ENCODE data around the gene XYLB. TPM values are rescaled to one million over a fixed set of nuclear protein-coding genes. Genes with fewer than 3 reads are reported as not detected.
"Not testable (repeated sequence)": the region's sequence is repeated elsewhere in the genome, so short reads cannot be mapped to it uniquely, and the experiment has no call there.

Gene XYLB
- total RNA-seq, 2 experiments from 2014 or later = 5.3 to 7.2 TPM

GRCh38 chr3:38411591-38411990 is 65.0 kb downstream of the XYLB start:
- H4K20me1 ChIP-seq (ENCODE audit: insufficient read depth, low read length) = no peaks in the 10 kb centered on the region
- ChIA-PET POLR2A (no interaction called here), CTCF (ENCODE audit: unreplicated experiment) (no interaction called here)
- DNase-seq (ENCODE audit: low spot score) = no peak
- TF ChIP-seq EZH2phosphoT487 (IDR thresholded peaks at IDR 0.05; ENCODE audit: borderline replicate concordance, low read depth, low read length) = no peak
- no peak for TF ChIP-seq CTCF (conservative IDR thresholded peaks at IDR 0.05; ENCODE audit: low read length)
- BruUV-seq (replicated peaks) = no TSS peak
- intact Hi-C loops (cut with micrococcal nuclease; ENCODE audit: unreplicated experiment) = no loop called here
- H3K4me1 ChIP-seq (ENCODE audit: insufficient read depth, low read length, poor library complexity, severe bottlenecking) = no peaks in the 10 kb centered on the region
- H3K4me3 ChIP-seq (ENCODE audit: low read depth, low read length, poor library complexity, severe bottlenecking) = no peak overlapping the region
- H3K9me2 ChIP-seq (ENCODE audit: insufficient read depth, low read length) = no peaks in the 10 kb centered on the region
- H3K4me2 ChIP-seq (ENCODE audit: low read length) = no peak overlapping the region
- H3K36me3 ChIP-seq (ENCODE audit: insufficient read depth, low read length) = no peaks in the 10 kb centered on the region
- H3K79me2 ChIP-seq (ENCODE audit: insufficient read depth, low read depth, low read length) = no peaks in the 10 kb centered on the region
- no peaks in the 10 kb centered on the region for H3K9me3 ChIP-seq (ENCODE audit: low read length)
- H2AFZ ChIP-seq (ENCODE audit: low read length) = no peak overlapping the region
- no peak overlapping the region for H3K27ac ChIP-seq (ENCODE audit: low read depth, low read length, poor library complexity, severe bottlenecking)

- CTCF ChIA-PET (ENCODE audit: unreplicated experiment); BruUV-seq (replicated peaks): not testable (repeated sequence)
Observed at GRCh38 chr3:38420758-38421157, 74.2 kb downstream of the XYLB start.

DNA sequence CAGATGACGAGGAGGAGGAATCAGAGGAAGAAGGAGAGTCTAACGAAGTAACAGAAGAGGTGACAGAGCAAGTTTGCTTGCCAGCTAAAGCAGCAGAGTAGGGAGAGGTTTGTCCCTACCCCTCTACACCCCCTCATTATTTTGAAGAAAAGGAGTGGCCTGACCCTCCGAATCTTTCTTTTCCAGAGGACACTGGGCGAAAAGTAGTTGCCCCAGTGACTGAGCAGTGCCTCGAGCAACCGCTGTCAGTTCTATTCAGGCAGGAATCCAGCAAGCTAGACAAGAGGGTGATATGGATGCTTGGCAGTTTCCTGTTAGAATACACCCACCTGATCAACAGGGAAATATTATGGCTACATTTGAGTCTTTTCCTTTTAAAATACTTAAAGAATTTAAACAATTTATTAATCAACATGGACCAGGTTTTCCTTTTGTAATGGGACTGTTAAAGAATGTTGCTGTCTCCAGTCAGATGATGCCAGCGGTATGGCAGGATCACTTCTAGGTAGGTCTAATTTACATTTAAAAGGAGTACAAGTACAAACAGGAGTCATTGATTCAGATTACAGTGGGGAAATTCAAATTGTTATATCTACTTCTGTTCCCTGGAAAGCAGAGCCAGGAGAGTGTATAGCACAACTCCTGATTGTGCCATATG is 75.2 kb downstream of the XYLB start:
- H2AFZ ChIP-seq (ENCODE audit: low read length) = no peak overlapping the region
- no peaks in the 10 kb centered on the region for H3K4me1 ChIP-seq (ENCODE audit: insufficient read depth, low read length, poor library complexity, severe bottlenecking)
- TF ChIP-seq CTCF (conservative IDR thresholded peaks at IDR 0.05; ENCODE audit: low read length) (no peak), EZH2phosphoT487 (IDR thresholded peaks at IDR 0.05; ENCODE audit: borderline replicate concordance, low read depth, low read length) (no peak)
- intact Hi-C loops (cut with micrococcal nuclease; ENCODE audit: unreplicated experiment) = no loop called here
- BruUV-seq (replicated peaks) = no TSS peak
- no peak for DNase-seq (ENCODE audit: low spot score)
- no peak overlapping the region for H3K4me3 ChIP-seq (ENCODE audit: low read depth, low read length, poor library complexity, severe bottlenecking)
- H3K27ac ChIP-seq (ENCODE audit: low read depth, low read length, poor library complexity, severe bottlenecking) = no peak overlapping the region
- ChIA-PET POLR2A (no interaction called here), CTCF (ENCODE audit: unreplicated experiment) (no interaction called here)
- H3K9me2 ChIP-seq (ENCODE audit: insufficient read depth, low read length) = no peaks in the 10 kb centered on the region
- no peaks in the 10 kb centered on the region for H4K20me1 ChIP-seq (ENCODE audit: insufficient read depth, low read length)
- no peak overlapping the region for H3K4me2 ChIP-seq (ENCODE audit: low read length)
- H3K9me3 ChIP-seq (ENCODE audit: low read length) = no peaks in the 10 kb centered on the region
- no peaks in the 10 kb centered on the region for H3K79me2 ChIP-seq (ENCODE audit: insufficient read depth, low read depth, low read length)
- H3K36me3 ChIP-seq (ENCODE audit: insufficient read depth, low read length) = no peaks in the 10 kb centered on the region

More at GRCh38 chr3:38420758-38421157, 74.2 kb downstream of the XYLB start:
- H3K9me3 ChIP-seq (ENCODE audit: low read length); H3K79me2 ChIP-seq (ENCODE audit: insufficient read depth, low read depth, low read length); H3K4me1 ChIP-seq (ENCODE audit: insufficient read depth, low read length, poor library complexity, severe bottlenecking); H3K4me2 ChIP-seq (ENCODE audit: low read length); intact Hi-C loops (cut with micrococcal nuclease; ENCODE audit: unreplicated experiment); POLR2A ChIA-PET; DNase-seq (ENCODE audit: low spot score); H3K36me3 ChIP-seq (ENCODE audit: insufficient read depth, low read length); H2AFZ ChIP-seq (ENCODE audit: low read length); H3K9me2 ChIP-seq (ENCODE audit: insufficient read depth, low read length); H3K4me3 ChIP-seq (ENCODE audit: low read depth, low read length, poor library complexity, severe bottlenecking); H4K20me1 ChIP-seq (ENCODE audit: insufficient read depth, low read length); H3K27ac ChIP-seq (ENCODE audit: low read depth, low read length, poor library complexity, severe bottlenecking): not testable (repeated sequence)

DNA sequence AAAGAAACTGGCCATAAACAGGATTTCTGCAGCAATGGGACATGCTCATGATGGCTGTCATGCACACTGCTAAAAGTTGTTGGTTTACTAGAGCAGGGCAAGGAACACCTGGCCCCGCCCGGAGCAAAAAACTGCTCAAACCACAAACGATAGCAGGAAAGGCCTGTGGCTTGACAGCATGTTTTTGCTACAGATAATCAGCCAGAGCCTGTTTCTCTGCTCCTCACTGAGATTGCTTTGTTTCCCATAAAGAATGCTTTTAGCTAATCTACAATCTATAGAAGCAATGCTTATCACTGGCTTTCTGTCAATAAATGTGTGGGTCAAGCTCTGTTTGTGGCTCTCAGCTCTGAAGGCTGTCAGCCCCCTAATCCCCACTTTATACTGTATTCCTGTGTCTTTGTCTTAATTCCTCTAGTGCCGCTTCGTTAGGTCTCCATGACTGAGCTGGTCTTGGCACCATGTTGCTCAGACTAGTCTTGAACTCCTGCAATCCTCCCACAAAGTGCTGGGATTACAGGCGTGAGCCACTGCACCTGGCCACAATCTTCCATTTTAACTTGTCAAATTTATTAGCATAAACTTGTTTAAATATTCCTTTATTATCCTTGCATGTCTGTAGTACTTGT is 80.3 kb downstream of the XYLB start:
- H3K79me2 ChIP-seq (ENCODE audit: insufficient read depth, low read depth, low read length); H3K4me3 ChIP-seq (ENCODE audit: low read depth, low read length, poor library complexity, severe bottlenecking); H3K36me3 ChIP-seq (ENCODE audit: insufficient read depth, low read length); H3K9me3 ChIP-seq (ENCODE audit: low read length); POLR2A ChIA-PET; intact Hi-C loops (cut with micrococcal nuclease; ENCODE audit: unreplicated experiment); H3K9me2 ChIP-seq (ENCODE audit: insufficient read depth, low read length); H3K4me2 ChIP-seq (ENCODE audit: low read length); H3K4me1 ChIP-seq (ENCODE audit: insufficient read depth, low read length, poor library complexity, severe bottlenecking); H2AFZ ChIP-seq (ENCODE audit: low read length); H3K27ac ChIP-seq (ENCODE audit: low read depth, low read length, poor library complexity, severe bottlenecking); H4K20me1 ChIP-seq (ENCODE audit: insufficient read depth, low read length); DNase-seq (ENCODE audit: low spot score); BruUV-seq (replicated peaks); CTCF ChIA-PET (ENCODE audit: unreplicated experiment): not testable (repeated sequence)

- not testable (repeated sequence) for BruUV-seq (replicated peaks)
Observed at GRCh38 chr3:38432871-38433658, 86.5 kb downstream of the XYLB start.

More at GRCh38 chr3:38432871-38433658, 86.5 kb downstream of the XYLB start:
- H3K27ac ChIP-seq (ENCODE audit: low read depth, low read length, poor library complexity, severe bottlenecking); H3K79me2 ChIP-seq (ENCODE audit: insufficient read depth, low read depth, low read length); H3K36me3 ChIP-seq (ENCODE audit: insufficient read depth, low read length); H4K20me1 ChIP-seq (ENCODE audit: insufficient read depth, low read length); CTCF ChIA-PET (ENCODE audit: unreplicated experiment); H3K4me3 ChIP-seq (ENCODE audit: low read depth, low read length, poor library complexity, severe bottlenecking); intact Hi-C loops (cut with micrococcal nuclease; ENCODE audit: unreplicated experiment); POLR2A ChIA-PET; H3K4me1 ChIP-seq (ENCODE audit: insufficient read depth, low read length, poor library complexity, severe bottlenecking); H3K9me2 ChIP-seq (ENCODE audit: insufficient read depth, low read length); H3K4me2 ChIP-seq (ENCODE audit: low read length); H2AFZ ChIP-seq (ENCODE audit: low read length): not testable (repeated sequence)
- peak; percentile 45 for DNase-seq (ENCODE audit: low spot score)
- H3K9me3 ChIP-seq (ENCODE audit: low read length) = peaks cover 17% of the 10 kb centered on the region

All from OCI-LY7 (cell line).